GM18520 (cell line): Measurements from ENCODE around the gene RMI2.

ENCODE experiments used
- ATAC-seq: cut with Tn5 transposase; IDR thresholded peaks from one replicate; pipeline ENCODE4 v1.9.1; 2021; ENCODE audit not compliant: unreplicated experiment

Gene RMI2

DNA sequence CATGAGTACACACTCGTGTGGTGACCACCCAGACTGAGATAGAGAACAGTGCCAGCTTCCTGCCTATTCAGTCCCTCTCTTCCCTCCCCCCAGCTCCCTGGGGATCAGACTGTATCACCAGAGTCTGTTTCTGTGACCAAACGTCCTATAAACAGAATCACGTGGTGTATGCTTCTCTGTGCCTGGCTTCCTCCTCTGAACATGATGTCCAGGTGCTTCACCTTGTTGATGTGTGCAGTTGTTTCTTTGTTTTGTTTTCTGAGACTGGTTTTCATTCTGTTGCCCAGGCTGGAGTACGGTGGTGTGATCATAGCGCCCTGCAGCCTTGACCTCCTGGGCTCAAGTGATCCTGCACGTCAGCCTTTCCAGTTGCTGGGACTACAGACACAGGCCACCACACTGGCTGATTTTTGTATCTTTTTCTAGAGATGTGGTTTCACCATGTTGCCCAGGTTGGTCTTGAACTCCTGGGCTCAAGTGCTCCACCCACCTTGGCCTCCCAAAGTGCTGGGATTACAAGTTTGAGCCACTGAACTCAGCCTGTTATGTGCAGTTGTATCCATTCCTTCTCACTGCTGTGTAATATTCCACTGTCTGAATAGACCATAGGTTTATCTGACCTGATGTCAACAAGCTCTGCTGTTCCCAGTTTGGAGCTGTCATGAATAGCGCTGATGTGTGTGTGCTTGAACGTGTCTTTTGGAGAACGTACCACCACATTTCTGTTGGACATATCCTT, 35.2 kb upstream of the RMI2 start:
- ATAC-seq: peak; percentile 37

- ATAC-seq: no peak
Observed at GRCh38 chr16:11310634-11310977, 34.7 kb upstream of the RMI2 start.

DNA sequence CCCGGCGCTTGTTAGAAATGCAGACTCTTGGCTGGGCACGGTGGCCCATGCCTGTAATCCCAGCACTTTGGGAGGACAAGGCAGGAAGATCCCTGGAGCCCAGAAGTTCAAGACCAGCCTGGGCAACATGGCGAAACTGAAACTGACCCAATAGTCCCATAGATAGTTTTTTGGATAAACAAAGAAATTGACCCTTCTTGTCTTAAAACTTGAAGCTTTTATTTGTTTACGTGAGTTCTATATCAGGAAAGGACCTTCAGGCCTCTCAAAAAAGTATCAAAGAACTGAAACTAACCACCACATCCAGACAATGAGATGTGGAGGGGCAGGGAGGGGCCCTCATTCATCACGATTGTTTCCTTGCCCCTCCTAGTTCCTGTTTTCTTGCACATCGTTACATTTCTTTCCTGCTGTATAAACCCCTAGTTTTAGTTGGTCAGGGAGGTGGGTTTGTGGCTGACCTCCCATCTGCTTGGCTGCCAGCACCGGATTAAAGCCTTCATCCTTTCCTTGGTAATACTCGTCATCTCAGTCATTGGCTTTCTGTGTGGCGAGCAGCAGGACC, 34.2 kb upstream of the RMI2 start:
- peak; percentile 30 for ATAC-seq

DNA sequence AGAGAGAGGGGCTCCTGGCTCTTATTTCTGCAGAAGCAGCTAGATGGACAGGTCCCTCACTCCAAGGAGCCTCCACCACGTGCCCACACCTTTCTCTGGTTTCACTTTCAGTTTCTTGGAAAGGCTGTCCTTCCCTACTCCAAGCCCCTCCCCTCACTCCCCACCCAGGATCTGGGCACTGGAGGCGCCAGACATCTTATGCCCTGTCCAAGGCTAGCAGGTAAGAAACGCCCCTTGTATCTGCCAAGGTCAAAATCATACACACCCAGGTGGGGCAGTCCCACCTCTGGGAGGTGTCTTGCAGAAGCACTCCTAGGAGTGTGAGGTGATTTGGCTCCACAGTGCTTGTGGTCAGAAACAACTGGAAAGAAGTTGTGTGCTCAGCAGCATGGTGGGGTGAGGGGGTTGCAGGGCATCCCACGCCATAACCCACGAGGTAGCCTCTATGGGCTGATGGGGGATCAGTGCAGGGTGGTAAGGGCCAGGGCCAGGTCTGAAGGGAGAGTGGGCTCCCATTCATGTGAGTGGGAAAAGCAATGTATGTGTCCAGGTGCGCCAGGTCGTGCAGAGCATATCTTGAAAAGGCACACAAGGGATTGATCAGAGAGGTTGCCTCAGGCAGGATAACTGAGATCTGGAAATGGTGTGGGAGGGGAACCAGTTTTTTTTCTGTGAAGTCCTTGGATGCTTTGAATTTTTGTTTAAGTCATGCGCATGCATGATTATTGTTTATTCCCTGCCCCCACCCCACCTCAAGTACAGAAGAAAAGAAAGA, 32.4 kb upstream of the RMI2 start:
- no peak for ATAC-seq

GRCh38 chr16:11313493-11314308, 31.6 kb upstream of the RMI2 start:
- ATAC-seq: no peak

- ATAC-seq: no peak
Observed at GRCh38 chr16:11314309-11314894, 30.9 kb upstream of the RMI2 start.

DNA sequence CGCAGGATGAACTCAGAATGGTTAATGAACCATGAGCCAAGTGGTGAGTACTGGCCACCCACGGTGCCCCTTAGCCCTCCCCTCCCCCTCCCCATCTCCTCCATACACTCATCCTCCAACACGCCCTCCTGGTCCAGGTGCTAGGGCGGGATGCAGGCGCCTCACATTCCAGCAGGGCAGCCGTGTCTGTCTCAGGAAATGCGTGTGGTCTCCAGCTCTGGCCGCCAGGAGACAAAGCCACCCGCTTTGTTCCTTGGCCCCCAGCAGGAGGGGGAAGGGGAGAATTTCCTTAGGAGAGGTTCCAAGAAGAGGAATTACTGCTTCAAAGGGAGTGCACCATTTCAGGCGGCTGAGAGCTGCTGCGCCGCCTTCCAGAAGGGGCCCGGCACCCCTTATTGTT, 29.7 kb upstream of the RMI2 start:
- no peak for ATAC-seq

- ATAC-seq: no peak
Observed at GRCh38 chr16:11316331-11317015, 28.8 kb upstream of the RMI2 start.

- no peak for ATAC-seq
Observed at GRCh38 chr16:11318817-11319216, 26.4 kb upstream of the RMI2 start.

- no peak for ATAC-seq
Observed at GRCh38 chr16:11319529-11320146, 25.6 kb upstream of the RMI2 start.

DNA sequence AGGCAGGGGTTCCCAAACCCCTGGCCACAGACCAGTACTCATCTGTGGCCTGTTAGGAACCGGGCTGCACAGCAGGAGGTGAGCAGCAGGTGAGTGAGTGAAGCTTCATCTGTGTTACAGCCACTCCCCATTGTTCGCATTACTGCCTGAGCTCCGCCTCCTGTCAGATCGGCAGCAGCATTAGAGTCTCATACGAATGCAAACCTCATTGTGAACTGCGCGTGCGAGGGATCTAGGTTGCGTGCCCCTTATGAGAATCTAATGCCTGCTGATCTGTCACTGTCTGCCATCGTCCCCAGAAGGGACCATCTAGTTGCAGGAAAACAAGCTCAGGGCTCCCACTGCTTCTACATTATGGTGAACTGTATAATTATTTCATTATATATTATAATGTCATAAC, 25.1 kb upstream of the RMI2 start:
- no peak for ATAC-seq

DNA sequence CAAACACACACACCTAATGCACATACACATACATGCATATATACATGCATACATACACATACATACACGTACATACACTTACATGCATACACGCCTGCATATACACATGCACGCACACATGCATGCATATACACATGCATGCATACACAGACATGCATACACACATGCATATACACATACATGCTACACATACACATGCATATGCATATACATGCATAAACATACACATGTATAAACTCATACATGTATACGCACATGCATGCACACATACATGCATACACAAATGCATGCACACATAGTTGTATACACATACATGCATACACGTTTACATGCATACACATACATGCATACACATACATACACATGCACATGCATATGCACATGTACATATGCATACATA, 23.6 kb upstream of the RMI2 start:
- ATAC-seq: no peak

GRCh38 chr16:11322823-11323222, 22.4 kb upstream of the RMI2 start:
- no peak for ATAC-seq

- no peak for ATAC-seq
Observed at GRCh38 chr16:11323551-11324336, 21.5 kb upstream of the RMI2 start.

DNA sequence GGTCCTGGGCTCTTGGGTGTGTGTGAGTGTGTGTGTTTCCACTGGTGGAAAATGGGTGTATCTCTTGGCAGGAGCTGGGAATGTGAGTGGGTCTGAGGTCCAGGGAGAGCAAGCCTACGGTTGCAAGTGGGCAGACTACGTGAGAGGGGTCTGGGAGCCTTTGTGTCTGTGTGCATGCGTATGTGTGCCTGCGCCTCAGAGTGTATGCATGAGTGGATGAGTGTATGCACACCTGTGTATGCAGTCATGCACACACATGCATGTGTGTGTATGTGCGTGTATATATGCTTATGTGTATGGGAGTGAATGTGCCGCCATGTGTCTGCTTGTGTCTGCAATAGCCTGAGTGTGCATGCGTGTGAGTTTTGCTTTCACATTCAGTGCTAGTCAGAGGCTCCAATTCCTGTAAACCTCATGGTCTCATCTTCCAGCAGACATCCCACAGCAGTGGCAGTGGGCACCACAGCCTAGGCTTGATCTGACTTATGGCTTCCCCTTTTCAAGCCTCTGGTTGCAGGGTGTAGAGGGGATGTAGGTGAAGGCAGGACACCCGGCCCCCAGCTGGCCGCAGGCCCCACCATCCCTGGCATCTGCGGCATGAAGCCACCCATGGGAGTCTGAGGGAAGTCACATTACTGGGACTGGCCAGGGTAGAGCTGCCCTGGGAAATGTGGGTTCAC, 19.7 kb upstream of the RMI2 start:
- ATAC-seq: no peak

GRCh38 chr16:11326084-11326736, 19.0 kb upstream of the RMI2 start:
- ATAC-seq: no peak

DNA sequence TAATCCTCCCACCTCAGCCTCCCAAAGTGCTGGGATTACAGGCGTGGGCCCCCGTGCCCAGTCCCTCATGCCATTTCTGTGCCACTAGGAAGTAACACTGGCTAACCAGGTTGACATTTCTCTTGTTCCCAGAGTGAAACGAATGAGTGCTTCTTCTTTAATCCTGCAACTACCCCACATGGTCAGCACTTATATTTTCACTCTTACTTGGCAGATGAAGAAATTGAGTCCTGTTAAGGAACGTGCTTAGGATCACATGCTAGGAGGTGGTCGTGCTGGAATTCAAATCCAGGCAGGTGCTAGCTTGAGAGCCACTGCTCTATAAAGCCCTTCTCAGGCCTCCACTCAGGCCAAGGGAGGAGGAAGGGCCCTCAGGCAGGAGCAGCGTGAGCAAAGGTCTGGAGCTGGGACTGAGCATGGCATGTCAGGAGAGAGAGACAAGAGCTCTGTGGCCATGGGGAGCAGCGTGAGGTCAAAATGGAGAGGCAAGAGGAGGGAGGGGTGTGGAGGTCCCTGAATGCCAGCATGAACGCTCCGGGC, 18.5 kb upstream of the RMI2 start:
- no peak for ATAC-seq
